ENCODE measurements around the gene COL8A1.
A peak's percentile ranks its signal among the peaks of the same experiment; 100 is the strongest.

Gene COL8A1

DNA sequence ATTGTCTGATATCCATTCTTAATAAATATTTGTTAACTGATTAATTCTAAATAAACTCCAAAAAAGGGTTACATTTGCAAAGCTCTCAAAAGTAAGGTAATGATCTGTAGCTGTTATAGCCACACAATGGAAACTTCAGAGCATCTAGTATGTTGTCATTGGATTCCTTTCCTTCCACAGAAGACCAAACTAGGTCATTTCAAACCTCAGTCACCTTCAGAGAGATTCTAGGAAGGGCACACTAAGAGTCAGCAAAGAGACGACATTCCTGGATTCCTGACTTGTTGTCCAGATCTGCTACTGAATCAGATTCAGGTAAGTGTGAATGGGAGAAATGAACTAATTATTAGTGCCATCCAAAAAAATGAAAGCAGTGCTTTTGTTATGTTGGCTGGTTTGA lies 3.0 kb upstream of the COL8A1 start:
- Histone ChIP-seq H3K4me1 (no peaks in the 10 kb centered on the region), H3K27ac (no peak overlapping the region), H3K36me3 (ENCODE audit: control insufficient read depth, insufficient read depth, low read length) (no peaks in the 10 kb centered on the region), H3K4me2 (ENCODE audit: low read length) (no peak overlapping the region), H3K4me3 (ENCODE audit: low read depth, low read length) (no peak overlapping the region), H3K79me2 (no peaks in the 10 kb centered on the region), H3K27me3 (ENCODE audit: control insufficient read depth, insufficient read depth, low read length) (no peaks in the 10 kb centered on the region), H2AFZ (no peak overlapping the region), H3K9me3 (ENCODE audit: control insufficient read depth, low read length) (no peaks in the 10 kb centered on the region), H3K9ac (no peak overlapping the region)
- TF ChIP-seq, protein P1, sequence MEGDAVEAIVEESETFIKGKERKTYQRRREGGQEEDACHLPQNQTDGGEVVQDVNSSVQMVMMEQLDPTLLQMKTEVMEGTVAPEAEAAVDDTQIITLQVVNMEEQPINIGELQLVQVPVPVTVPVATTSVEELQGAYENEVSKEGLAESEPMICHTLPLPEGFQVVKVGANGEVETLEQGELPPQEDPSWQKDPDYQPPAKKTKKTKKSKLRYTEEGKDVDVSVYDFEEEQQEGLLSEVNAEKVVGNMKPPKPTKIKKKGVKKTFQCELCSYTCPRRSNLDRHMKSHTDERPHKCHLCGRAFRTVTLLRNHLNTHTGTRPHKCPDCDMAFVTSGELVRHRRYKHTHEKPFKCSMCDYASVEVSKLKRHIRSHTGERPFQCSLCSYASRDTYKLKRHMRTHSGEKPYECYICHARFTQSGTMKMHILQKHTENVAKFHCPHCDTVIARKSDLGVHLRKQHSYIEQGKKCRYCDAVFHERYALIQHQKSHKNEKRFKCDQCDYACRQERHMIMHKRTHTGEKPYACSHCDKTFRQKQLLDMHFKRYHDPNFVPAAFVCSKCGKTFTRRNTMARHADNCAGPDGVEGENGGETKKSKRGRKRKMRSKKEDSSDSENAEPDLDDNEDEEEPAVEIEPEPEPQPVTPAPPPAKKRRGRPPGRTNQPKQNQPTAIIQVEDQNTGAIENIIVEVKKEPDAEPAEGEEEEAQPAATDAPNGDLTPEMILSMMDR (IDR thresholded peaks at IDR 0.05): no peak

GRCh38 chr3:99637016-99637367 lies 1.4 kb upstream of the COL8A1 start:
- H3K9ac ChIP-seq: no peak overlapping the region
- H3K27me3 ChIP-seq (ENCODE audit: control insufficient read depth, insufficient read depth, low read length): no peaks in the 10 kb centered on the region

GRCh38 chr3:99637368-99638111 lies 854 bp upstream of the COL8A1 start:
- Histone ChIP-seq H2AFZ (peak overlapping the region; percentile 65), H3K4me1 (no peaks in the 10 kb centered on the region), H3K4me2 (ENCODE audit: low read length) (peak overlapping the region; percentile 76), H3K27ac (peak overlapping the region; percentile 34), H3K4me3 (ENCODE audit: low read depth, low read length) (peak overlapping the region; percentile 48), H3K9ac (no peak overlapping the region), H3K79me2 (no peaks in the 10 kb centered on the region), H3K36me3 (ENCODE audit: control insufficient read depth, insufficient read depth, low read length) (no peaks in the 10 kb centered on the region), H3K27me3 (ENCODE audit: control insufficient read depth, insufficient read depth, low read length) (no peaks in the 10 kb centered on the region), H3K9me3 (ENCODE audit: control insufficient read depth, low read length) (no peaks in the 10 kb centered on the region)
- TF ChIP-seq, protein P1 (IDR thresholded peaks at IDR 0.05): no peak

More at GRCh38 chr3:99637016-99637367, 1.4 kb upstream of the COL8A1 start:
- Histone ChIP-seq H2AFZ (no peak overlapping the region), H3K9me3 (ENCODE audit: control insufficient read depth, low read length) (no peaks in the 10 kb centered on the region), H3K4me3 (ENCODE audit: low read depth, low read length) (peak overlapping the region; percentile 48), H3K36me3 (ENCODE audit: control insufficient read depth, insufficient read depth, low read length) (no peaks in the 10 kb centered on the region), H3K79me2 (no peaks in the 10 kb centered on the region), H3K27ac (no peak overlapping the region), H3K4me1 (no peaks in the 10 kb centered on the region), H3K4me2 (ENCODE audit: low read length) (peak overlapping the region; percentile 76)
- TF ChIP-seq, protein P1 (IDR thresholded peaks at IDR 0.05): no peak

DNA sequence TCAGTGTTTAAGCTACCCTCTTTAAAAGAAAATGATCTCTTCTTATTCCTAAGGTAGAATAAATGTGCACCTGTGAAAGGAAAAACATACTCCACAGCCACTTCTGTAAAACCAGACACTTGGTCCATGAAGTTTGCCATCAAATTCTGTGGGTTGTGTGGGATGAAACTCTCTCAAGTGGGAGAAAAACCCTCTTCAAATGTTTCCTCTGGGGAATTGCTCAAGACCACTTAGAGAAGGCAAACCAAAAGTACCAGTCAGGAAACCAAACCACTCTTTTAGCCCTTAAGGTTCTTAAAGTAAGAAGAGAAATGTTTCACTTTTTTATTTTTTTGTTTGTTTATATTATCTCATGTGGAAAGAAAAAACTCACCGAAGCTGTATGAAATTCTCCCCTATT lies 1.2 kb downstream of the COL8A1 start:
- Histone ChIP-seq H2AFZ (no peak overlapping the region), H3K4me2 (ENCODE audit: low read length) (no peak overlapping the region), H3K4me3 (ENCODE audit: low read depth, low read length) (no peak overlapping the region), H3K9ac (no peak overlapping the region), H3K79me2 (no peaks in the 10 kb centered on the region), H3K36me3 (ENCODE audit: control insufficient read depth, insufficient read depth, low read length) (no peaks in the 10 kb centered on the region), H3K9me3 (ENCODE audit: control insufficient read depth, low read length) (no peaks in the 10 kb centered on the region), H3K27me3 (ENCODE audit: control insufficient read depth, insufficient read depth, low read length) (no peaks in the 10 kb centered on the region), H3K27ac (no peak overlapping the region), H3K4me1 (no peaks in the 10 kb centered on the region)
- TF ChIP-seq, protein P1 (IDR thresholded peaks at IDR 0.05): no peak

Measured in parathyroid adenoma (tissue), 2 donors.